D721Med (cell line): ENCODE data around the gene SNAPC5.
A peak's percentile ranks its signal among the peaks of the same experiment; 100 is the strongest.
"Not testable (repeated sequence)": the region's sequence is repeated elsewhere in the genome, so short reads cannot be mapped to it uniquely, and the experiment has no call there.

ENCODE experiments used
- DNase-seq: peaks from one replicate; pipeline ENCODE4 v3.0.0; 2011; ENCODE audit warnings: low spot score; ENCODE audit not compliant: insufficient read length
- FAIRE-seq: peaks from 2 replicates; lab custom pipeline; 2011; peaks lifted over from hg19 to GRCh38; lab: Jason Lieb, UNC
- CTCF ChIP-seq: IDR thresholded peaks from 2 replicates; pipeline ENCODE4 v1.5.1; 2012; ENCODE audit warnings: mild to moderate bottlenecking, control low read depth; ENCODE audit not compliant: insufficient read depth; ENCODE audit errors: missing control alignments

SNAPC5 gene

GRCh38 chr15:66502491-66502890 lies 4.9 kb upstream of the SNAPC5 start:
- DNase-seq (no peak), FAIRE-seq (no peak)
- no peak for TF ChIP-seq CTCF

- DNase-seq, FAIRE-seq: not testable (repeated sequence)
Observed at GRCh38 chr15:66500346-66500745, 2.8 kb upstream of the SNAPC5 start.

- no peak for DNase-seq
- TF ChIP-seq CTCF, result peak; percentile 31
- FAIRE-seq, result no peak
Observed at GRCh38 chr15:66498501-66499386, 1.2 kb upstream of the SNAPC5 start.

DNA sequence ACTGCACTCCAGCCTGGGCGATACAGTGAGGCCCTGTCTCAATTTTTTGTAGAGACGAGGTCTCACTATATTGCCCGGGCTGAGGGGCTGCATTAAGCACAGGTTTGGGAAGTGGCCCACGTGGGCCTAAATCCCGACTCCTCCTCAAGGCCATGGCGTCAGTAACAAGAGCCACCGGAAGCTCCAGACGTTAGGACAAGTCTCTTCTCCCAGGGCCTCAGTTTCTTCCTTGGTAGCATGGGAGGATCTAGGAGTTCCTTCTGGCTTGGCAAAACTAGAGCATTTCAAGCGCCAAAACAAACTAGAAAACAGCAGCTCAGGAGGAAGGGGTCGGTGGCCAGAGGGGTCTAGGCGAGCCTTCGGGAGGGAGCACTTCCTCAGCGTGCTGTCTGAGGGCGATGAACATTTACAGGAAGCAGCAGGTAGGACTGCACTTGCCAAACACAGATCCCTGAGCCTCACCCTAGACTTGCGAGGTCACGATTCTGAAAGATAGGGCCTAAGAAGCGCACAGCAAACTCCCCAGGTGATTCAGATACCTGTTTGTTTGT lies 536 bp downstream of the SNAPC5 start:
- no peak for TF ChIP-seq CTCF
- no peak for FAIRE-seq
- no peak for DNase-seq

- DNase-seq, result no peak
- TF ChIP-seq CTCF, result no peak
- FAIRE-seq, result no peak
Observed at GRCh38 chr15:66494262-66494661, 3.3 kb downstream of the SNAPC5 start.

- FAIRE-seq (no peak), DNase-seq (no peak)
Observed at GRCh38 chr15:66491846-66492245, 5.7 kb downstream of the SNAPC5 start.

DNA sequence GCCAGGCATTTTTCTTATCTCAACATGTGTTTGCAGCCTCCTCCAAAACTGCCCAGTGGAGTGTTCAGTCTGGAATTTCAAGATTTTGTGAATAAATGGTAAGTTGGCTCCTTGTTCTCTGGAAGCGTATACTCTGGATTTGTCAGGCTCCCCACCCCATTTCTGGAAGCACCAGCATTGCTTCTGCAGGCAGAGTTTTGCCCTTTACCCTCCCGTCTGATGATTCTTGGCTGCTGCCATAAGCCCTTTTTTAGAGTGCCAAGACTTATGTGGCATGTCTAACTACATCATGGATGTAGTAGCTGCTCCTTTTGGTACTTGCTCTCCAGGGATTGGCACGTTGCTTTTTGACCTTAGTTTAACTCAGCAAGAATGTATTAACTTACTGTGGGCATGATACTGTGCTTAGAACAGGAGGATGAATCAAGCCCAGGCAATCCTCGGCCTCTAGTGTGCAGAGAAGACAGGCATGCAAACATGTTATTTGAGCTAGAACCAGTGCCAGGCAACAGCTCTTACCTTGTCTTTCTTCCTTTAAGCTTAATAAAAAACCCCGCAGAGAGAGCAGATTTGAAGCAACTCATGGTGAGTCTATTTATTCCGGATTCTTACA lies 8.3 kb downstream of the SNAPC5 start:
- no peak for TF ChIP-seq CTCF
- DNase-seq, result no peak
- no peak for FAIRE-seq

More at GRCh38 chr15:66491846-66492245, 5.7 kb downstream of the SNAPC5 start:
- TF ChIP-seq CTCF, result no peak
